GM21515 (cell line): ENCODE measurements around the gene NUCKS1.

ENCODE experiments used
- ATAC-seq: cut with Tn5 transposase; IDR thresholded peaks from one replicate; pipeline ENCODE4 v1.9.1; 2021; ENCODE audit not compliant: unreplicated experiment

NUCKS1 gene

DNA sequence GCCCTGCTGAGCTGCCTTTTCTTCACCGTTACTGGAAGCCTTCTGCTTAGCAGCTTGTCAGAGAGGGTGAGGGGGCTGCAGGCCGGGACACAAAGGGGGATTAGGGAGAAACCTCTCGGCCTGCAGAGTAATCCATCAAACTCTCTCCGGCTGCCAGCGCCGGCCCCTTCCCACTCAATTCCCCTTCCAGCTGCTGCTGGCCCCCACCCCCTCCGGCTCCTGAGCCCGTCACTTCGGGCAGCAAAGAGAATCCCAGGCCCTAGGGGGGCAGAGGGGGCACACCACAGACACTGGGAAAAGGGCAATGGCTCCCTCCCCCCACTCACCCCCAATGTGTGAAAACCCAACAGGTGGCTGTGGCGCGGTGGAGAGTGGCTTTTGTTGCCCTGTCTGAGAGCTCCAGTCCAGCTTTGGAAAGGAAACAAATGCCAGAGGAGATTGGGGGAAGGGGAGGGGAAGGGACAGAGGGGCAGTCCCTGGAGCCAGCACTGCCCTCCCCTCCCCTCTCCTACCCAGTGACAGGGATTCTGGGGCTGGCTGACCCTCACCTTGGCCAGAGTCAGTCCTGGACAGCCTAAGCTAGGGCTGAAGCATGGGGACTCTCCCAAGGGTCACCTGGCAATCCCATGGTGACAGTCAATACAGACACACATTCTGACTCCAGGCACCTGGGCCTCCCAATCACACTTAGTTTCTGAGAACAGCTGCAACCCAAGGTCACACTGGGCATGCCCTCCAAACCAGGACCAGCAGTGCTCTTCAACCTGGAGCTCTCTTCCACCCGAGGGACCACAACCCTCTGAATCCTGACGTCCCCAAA is 79.2 kb downstream of the NUCKS1 start:
- no peak for ATAC-seq

GRCh38 chr1:205670150-205670446 is 79.9 kb downstream of the NUCKS1 start:
- ATAC-seq = no peak

- ATAC-seq = no peak
These were observed 80.4 kb downstream of the NUCKS1 start for GRCh38 chr1:205669341-205670149.

- ATAC-seq = no peak
These were observed 81.0 kb downstream of the NUCKS1 start for GRCh38 chr1:205668951-205669340.

GRCh38 chr1:205667909-205668643 is 81.9 kb downstream of the NUCKS1 start:
- ATAC-seq = no peak

DNA sequence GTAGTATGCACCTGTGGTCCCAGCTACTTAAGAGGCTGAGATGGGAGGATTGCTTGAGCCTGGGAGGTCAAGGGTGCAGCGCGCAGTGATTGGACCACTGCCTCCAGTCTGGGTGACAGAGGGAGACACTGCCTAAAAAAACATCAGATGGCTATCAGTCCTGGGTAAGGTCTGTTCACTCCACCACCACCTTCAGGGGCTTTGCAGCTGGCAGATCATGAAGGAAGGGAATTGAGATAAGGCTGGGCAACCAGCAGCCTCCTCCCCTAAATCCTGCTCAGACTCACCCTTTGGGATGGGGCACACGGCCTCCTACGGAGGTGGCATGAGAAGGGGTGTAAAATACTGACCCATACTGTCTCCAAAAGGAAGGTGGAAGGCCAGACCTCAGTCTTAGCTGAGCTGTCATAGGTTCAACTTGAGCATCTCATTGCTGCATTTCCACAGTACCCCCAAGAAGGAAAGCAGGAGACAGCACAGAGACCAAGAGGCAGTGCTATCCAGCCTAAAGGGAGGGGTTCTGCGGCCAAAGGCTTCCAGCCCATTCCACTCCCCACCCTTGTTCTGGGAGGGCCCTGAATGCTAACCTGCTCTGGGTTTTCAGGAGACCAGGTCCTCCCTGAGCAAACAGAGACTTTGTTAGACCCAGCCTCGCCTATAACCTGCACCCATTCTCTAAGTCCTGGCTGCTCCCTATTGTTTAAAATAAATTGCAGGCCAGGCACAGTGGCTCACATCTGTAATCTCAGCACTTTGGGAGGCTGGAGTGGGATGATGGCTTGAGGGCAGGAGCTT is 83.4 kb downstream of the NUCKS1 start:
- ATAC-seq = no peak

- ATAC-seq = no peak
These were observed 84.6 kb downstream of the NUCKS1 start for GRCh38 chr1:205665201-205666045.

GRCh38 chr1:205664399-205665017 is 85.5 kb downstream of the NUCKS1 start:
- no peak for ATAC-seq

GRCh38 chr1:205663286-205663936 is 86.6 kb downstream of the NUCKS1 start:
- no peak for ATAC-seq
